Ovary (tissue), 9 donors: ENCODE data around the gene RPS6KL1. TPM values are rescaled to one million over a fixed set of nuclear protein-coding genes. Genes with fewer than 3 reads are reported as not detected.
A peak's percentile ranks its signal among the peaks of the same experiment; 100 is the strongest.

Experiments used
- DNase-seq, 5 donors: peaks; one replicate each; pipeline ENCODE4 v3.0.0-alpha.2; 2019 to 2020
- H3K27ac ChIP-seq, 2 donors: fragments of 200-600 bp; one replicate each; pipeline versions ENCODE4 v1.5.1 to v1.8.0; 2019 to 2022
- H3K27me3 ChIP-seq: fragments of 200-600 bp; one replicate; pipeline ENCODE4 v1.8.0; 2022
- H3K36me3 ChIP-seq: fragments of 200-600 bp; sonication (generic); one replicate; pipeline ENCODE4 v1.5.1; 2019
- H3K4me1 ChIP-seq: one replicate; pipeline ENCODE4 v1.8.1; 2013; ENCODE audit warnings: mild to moderate bottlenecking, moderate library complexity; ENCODE audit not compliant: insufficient read depth
- H3K4me3 ChIP-seq: fragments of 200-600 bp; sonication (generic); one replicate; pipeline ENCODE4 v1.5.1; 2017
- H3K9me3 ChIP-seq, 2 donors: fragments of 200-600 bp in 1 of 2; sonication (generic) in 1 of 2; one replicate each; pipeline versions ENCODE4 v1.5.1 to v1.8.1; 2013 to 2019; ENCODE audit warnings: mild to moderate bottlenecking in 1 of 2, moderate library complexity in 1 of 2
- CTCF ChIP-seq, 3 donors: fragments of 450-650 bp in 2 of 3; fragments of 200-600 bp in 1 of 3; IDR thresholded peaks; one replicate each; pipeline versions ENCODE4 v1.5.1 to v1.8.0; 2016 to 2022; ENCODE audit warnings: antibody characterized with exemption in 3 of 3, mild to moderate bottlenecking in 1 of 3
- EP300 ChIP-seq: sonication (generic); formaldehyde crosslinking; IDR thresholded peaks from one replicate; pipeline ENCODE4 v1.6.1; 2017; ENCODE audit warnings: antibody characterized with exemption
- POLR2A ChIP-seq: fragments of 450-650 bp; IDR thresholded peaks from one replicate; pipeline ENCODE4 v1.6.1; 2017; ENCODE audit warnings: antibody characterized with exemption, mild to moderate bottlenecking, moderate library complexity
- WGBS, 3 donors: extraction: QIAGEN DNeasy Blood & Tissue Kit in 1 of 3; methylation state at CpG; one replicate each; pipeline versions ENCODE4 v1.1.5 to v1.1.7; 2013 to 2017; 5-methylcytosine and 5-hydroxymethylcytosine counted together
- intact Hi-C, 4 donors: fragments of 100-400 bp; cut with DNase I; formaldehyde crosslinking; loops; one replicate each; pipeline versions ENCODE4 v1.11.0 to v1.15.1; 2022 to 2023
- polyA plus RNA-seq, 2 donors: library from polyadenylated mRNA; stranded (reverse); fragments of 200-250 nt in 1 of 2; fragments of 350-450 nt in 1 of 2; fragmentation: Illumina TruSeq in 1 of 2; extraction: RNeasy Lipid Tissue Mini Kit (QIAGEN cat#74804) in 1 of 2; gene quantifications; one replicate each; pipeline ENCODE4 v1.2.3, GENCODE V29; 2013 to 2014
- total RNA-seq, 7 donors: library from RNA; depleted of rRNA in 2 of 7; stranded (reverse); fragments of >200 nt in 2 of 7; fragmentation: NEBNext Ultra II Directional in 3 of 7; extraction: Animal tissue kit (Norgen Biotek cat#: 25700) in 3 of 7; gene quantifications; one replicate each; pipeline versions ENCODE4 v1.1.0 to v1.2.4, GENCODE V29; 2016 to 2023
- donor health status: DM: no; HTN: no; CAD: no; lungs with moderate emphysema.
- donor health status: DM: no; HTN: no; CAD: no.
- donor health status: Bipolar disorder and iron deficiency.
- donor health status: DM: yes; HTN: yes; CAD: no.
- donor health status: DM: no; HTN: no; CAD: no.
- donor health status: DM: yes; HTN: yes; CAD: no.

The RPS6KL1 gene
- total and polyA plus RNA-seq, 9 donors: 0.24 to 3.0 (median 1.7) TPM

GRCh38 chr14:74863274-74863673 is 59.8 kb downstream of the RPS6KL1 start:
- no peak overlapping the region for H3K4me3 ChIP-seq
- TF ChIP-seq EP300: no peak
- no peak for TF ChIP-seq CTCF (IDR thresholded peaks at IDR 0.05)
- no peak overlapping the region for H3K27ac ChIP-seq
- intact Hi-C loops: loop anchor here in 2 of 4 donors (5.0 kb wide), 2 partner anchors 39 to 44 kb away; no protein-coding TSS in a partner anchor
- H3K9me3 ChIP-seq: no peaks in the 10 kb centered on the region
- DNase-seq: no peak
- 81 to 83% (median 83%) methylated on average over 9 of the region's 9 CpGs for WGBS, 3 donors
- H3K36me3 ChIP-seq: no peaks in the 10 kb centered on the region
- no peaks in the 10 kb centered on the region for H3K4me1 ChIP-seq
- no peaks in the 10 kb centered on the region for H3K27me3 ChIP-seq

GRCh38 chr14:74861734-74862090 is 61.3 kb downstream of the RPS6KL1 start:
- Histone ChIP-seq H3K27me3 (no peaks in the 10 kb centered on the region), H3K36me3 (no peaks in the 10 kb centered on the region), H3K9me3 (no peaks in the 10 kb centered on the region), H3K4me3 (no peak overlapping the region), H3K4me1 (no peaks in the 10 kb centered on the region), H3K27ac (no peak overlapping the region)
- DNase-seq: no peak
- WGBS, 3 donors: 73 to 75% (median 73%) methylated on average over 3 of the region's 3 CpGs
- intact Hi-C loops: loop anchor here in 2 of 4 donors (5.0 kb wide), 2 partner anchors 41 to 46 kb away; no protein-coding TSS in a partner anchor
- no peak for TF ChIP-seq EP300
- TF ChIP-seq POLR2A: no peak
- TF ChIP-seq CTCF (IDR thresholded peaks at IDR 0.05): no peak

GRCh38 chr14:74860899-74861733 is 61.9 kb downstream of the RPS6KL1 start:
- Histone ChIP-seq H3K36me3 (no peaks in the 10 kb centered on the region), H3K27me3 (no peaks in the 10 kb centered on the region), H3K9me3 (no peaks in the 10 kb centered on the region), H3K27ac (no peak overlapping the region), H3K4me1 (no peaks in the 10 kb centered on the region), H3K4me3 (no peak overlapping the region)
- no peak for TF ChIP-seq POLR2A
- no peak for TF ChIP-seq EP300
- TF ChIP-seq CTCF (IDR thresholded peaks at IDR 0.05): peak; percentile 63 to 75 (median 72)
- WGBS, 3 donors: 22 to 28% (median 26%) methylated on average over 7 of the region's 7 CpGs
- intact Hi-C loops: loop anchor here in 2 of 4 donors (5.0 kb wide), 2 partner anchors 41 to 46 kb away; no protein-coding TSS in a partner anchor
- DNase-seq: peak; percentile 77 to 92 (median 88)

GRCh38 chr14:74859757-74860552 is 63.1 kb downstream of the RPS6KL1 start:
- no peaks in the 10 kb centered on the region for H3K27me3 ChIP-seq
- H3K36me3 ChIP-seq: no peaks in the 10 kb centered on the region
- no peaks in the 10 kb centered on the region for H3K4me1 ChIP-seq
- no peak overlapping the region for H3K27ac ChIP-seq
- H3K9me3 ChIP-seq: no peaks in the 10 kb centered on the region
- no peak for TF ChIP-seq EP300
- no peak overlapping the region for H3K4me3 ChIP-seq
- intact Hi-C loops: loop anchor here in 2 of 4 donors (5.0 kb wide), 2 partner anchors 42 to 47 kb away; no protein-coding TSS in a partner anchor
- WGBS, 3 donors: 48 to 58% (median 50%) methylated on average over 10 of the region's 10 CpGs
- no peak for DNase-seq
